GM23338 (cell line): ENCODE data around the gene GFAP. TPM values are rescaled to one million over a fixed set of nuclear protein-coding genes. Genes with fewer than 3 reads are reported as not detected.

ENCODE experiments used
- ATAC-seq: fragments of 200-7000 bp; cut with Tn5 transposase; 3 replicates; pipeline ENCODE4 v1.9.1; 2020
- DNase-seq: peaks from one replicate; pipeline ENCODE4 v3.0.0-alpha.2; 2015; ENCODE audit warnings: low spot score
- H2AFZ ChIP-seq: fragments of 200-600 bp; sonication (generic); 2 replicates; pipeline ENCODE4 v1.8.0; 2016; ENCODE audit warnings: antibody characterized with exemption, mild to moderate bottlenecking, moderate library complexity
- H3F3A ChIP-seq: fragments of 200-600 bp; sonication (generic); replicated peaks from 2 replicates; pipeline ENCODE4 v1.8.0; 2017; ENCODE audit warnings: antibody characterized with exemption, mixed run types, low read depth
- H3K27ac ChIP-seq: fragments of 200-600 bp; sonication (generic); 2 replicates; pipeline ENCODE4 v1.6.1; 2016; ENCODE audit warnings: low read depth
- H3K27me3 ChIP-seq: fragments of 200-600 bp; sonication (generic); 2 replicates; pipeline ENCODE4 v1.8.0; 2016; ENCODE audit warnings: mild to moderate bottlenecking, mixed run types, moderate library complexity; ENCODE audit not compliant: insufficient read depth
- H3K36me3 ChIP-seq: fragments of 200-600 bp; sonication (generic); 2 replicates; pipeline ENCODE4 v1.8.0; 2016; ENCODE audit warnings: mild to moderate bottlenecking; ENCODE audit not compliant: insufficient read depth
- H3K4me1 ChIP-seq: fragments of 200-600 bp; sonication (generic); 2 replicates; pipeline ENCODE4 v1.8.0; 2016; ENCODE audit warnings: mild to moderate bottlenecking, moderate library complexity; ENCODE audit not compliant: insufficient read depth
- H3K4me2 ChIP-seq: fragments of 200-600 bp; sonication (generic); 2 replicates; pipeline ENCODE4 v1.7.1; 2017; ENCODE audit warnings: mixed run types
- H3K4me3 ChIP-seq: fragments of 200-600 bp; sonication (generic); 2 replicates; pipeline ENCODE4 v1.6.1; 2016; ENCODE audit warnings: mixed run types
- H3K79me2 ChIP-seq: fragments of 200-600 bp; sonication (generic); replicated peaks from 2 replicates; pipeline ENCODE4 v1.8.0; 2017; ENCODE audit warnings: mild to moderate bottlenecking; ENCODE audit not compliant: insufficient read depth
- H3K9me2 ChIP-seq: fragments of 200-600 bp; sonication (generic); 2 replicates; pipeline ENCODE4 v1.8.0; 2017; ENCODE audit not compliant: insufficient read depth
- H4K20me1 ChIP-seq: fragments of 200-600 bp; sonication (generic); replicated peaks from 2 replicates; pipeline ENCODE4 v1.8.0; 2017; ENCODE audit warnings: mild to moderate bottlenecking; ENCODE audit not compliant: insufficient read depth
- H3K27ac Mint-ChIP-seq: 2 replicates; pipeline ENCODE4 v1.8.0; 2020; ENCODE audit warnings: inconsistent platforms, mild to moderate bottlenecking, moderate library complexity, mixed read lengths
- H3K27me3 Mint-ChIP-seq: 3 replicates; pipeline ENCODE4 v1.8.0; 2022; ENCODE audit warnings: low read depth, mild to moderate bottlenecking, moderate library complexity, mixed read lengths, inconsistent platforms; ENCODE audit not compliant: insufficient read depth, poor library complexity
- H3K36me3 Mint-ChIP-seq: 3 replicates; pipeline ENCODE4 v1.8.0; 2021; ENCODE audit warnings: low read depth, mild to moderate bottlenecking, inconsistent platforms, moderate library complexity, mixed read lengths
- H3K4me1 Mint-ChIP-seq: 3 replicates; pipeline ENCODE4 v1.8.0; 2020; ENCODE audit warnings: mild to moderate bottlenecking, inconsistent platforms, mixed read lengths
- H3K4me3 Mint-ChIP-seq: 3 replicates; pipeline ENCODE4 v1.8.0; 2021; ENCODE audit warnings: moderate library complexity, mild to moderate bottlenecking, inconsistent platforms, mixed read lengths
- H3K9me3 Mint-ChIP-seq: 3 replicates; pipeline ENCODE4 v1.8.0; 2020; ENCODE audit warnings: moderate library complexity, mild to moderate bottlenecking, inconsistent platforms, mixed read lengths
- CREB1 ChIP-seq: fragments of 250-450 bp; sonication (Bioruptor Pico); IDR thresholded peaks from 2 replicates; pipeline ENCODE4 v1.5.0; 2020; ENCODE audit warnings: low read depth, mild to moderate bottlenecking, moderate library complexity
- ETS1 ChIP-seq: IDR thresholded peaks from 2 replicates; pipeline ENCODE4 v1.6.1; 2016; ENCODE audit warnings: antibody characterized with exemption
- EZH2phosphoT487 ChIP-seq: fragments of 200-600 bp; sonication (generic); IDR thresholded peaks from one replicate; pipeline ENCODE4 v1.8.1; 2018; ENCODE audit warnings: antibody characterized with exemption; ENCODE audit not compliant: unreplicated experiment
- POLR2AphosphoS5 ChIP-seq: IDR thresholded peaks from 2 replicates; pipeline ENCODE4 v1.6.1; 2016; ENCODE audit warnings: antibody characterized with exemption, low read depth
- REST ChIP-seq: IDR thresholded peaks from one replicate; pipeline ENCODE4 v1.6.1; 2018; ENCODE audit warnings: antibody characterized with exemption; ENCODE audit not compliant: unreplicated experiment
- STAT1 ChIP-seq: IDR thresholded peaks from one replicate; pipeline ENCODE4 v1.6.1; 2016; ENCODE audit warnings: antibody characterized with exemption; ENCODE audit not compliant: unreplicated experiment
- microRNA-seq: library from miRNA; unstranded; fragments of <30 nt; microRNA quantifications from one replicate; pipeline ENCODE4, GENCODE V29; 2017
- polyA plus RNA-seq: library from polyadenylated mRNA; unstranded; fragments of >200 nt; fragmentation: Nextera tagmentation; extraction: Ambion mirVana; gene quantifications from 2 replicates; pipeline ENCODE4 v1.2.1, GENCODE V29; 2016
- small RNA-seq: library from RNA; depleted of rRNA; stranded (forward); fragments of <200 nt; gene quantifications from one replicate; pipeline ENCODE3, GENCODE V24; 2014; ENCODE audit warnings: low replicate concordance
- total RNA-seq: library from RNA; depleted of rRNA; stranded (reverse); fragments of >200 nt; shearing (Covaris generic); gene quantifications from 2 replicates; pipeline ENCODE4 v1.2.3, GENCODE V29; 2014; rRNA removed

The GFAP gene
- total and polyA plus RNA-seq, 2 experiments from 2014 or later: 0.15 to 5.1 TPM

GRCh38 chr17:44854192-44854591 is 61.1 kb downstream of the GFAP start:
- Histone ChIP-seq H4K20me1 (peaks cover 7% of the 10 kb centered on the region; the same call in 1 of the 2 replicates), H3K9me2 (no peaks in the 10 kb centered on the region), H3F3A (0 out of 2 replicates have a peak, but pooled peaks cover 7% of the 10 kb centered on the region), H3K79me2 (no peaks in the 10 kb centered on the region), H3K27ac (no peak overlapping the region), H3K4me1 (no peaks in the 10 kb centered on the region), H3K4me2 (no peak overlapping the region), H3K4me3 (no peak overlapping the region), H2AFZ (no peak overlapping the region), H3K36me3 (peaks cover 42% of the 10 kb centered on the region), H3K27me3 (no peaks in the 10 kb centered on the region)
- no peak for ATAC-seq
- H3K27me3 Mint-ChIP-seq: peaks cover 2% of the 10 kb centered on the region
- no peak overlapping the region for H3K27ac Mint-ChIP-seq
- no peaks in the 10 kb centered on the region for H3K9me3 Mint-ChIP-seq
- no peak for DNase-seq
- peaks cover under 1% of the 10 kb centered on the region; the same call in 1 of the 3 replicates for H3K4me1 Mint-ChIP-seq
- TF ChIP-seq REST (no peak), STAT1 (no peak), POLR2AphosphoS5 (no peak), CREB1 (CRISPR knock-in tag) (no peak), EZH2phosphoT487 (no peak), ETS1 (no peak)
- peaks cover 88% of the 10 kb centered on the region for H3K36me3 Mint-ChIP-seq
- no peak overlapping the region for H3K4me3 Mint-ChIP-seq

Small RNA genes within 50 kb of the gene (microRNA-seq; reads per million reads assigned to microRNA genes)
- 2.2 reads per million, percentile 2 among the genes with 10 or more reads in this experiment for gene MIR6783

Small RNA genes within 50 kb of the gene (small RNA-seq; reads per million reads assigned to genes)
- gene CCDC103 (not detected), gene MIR6783 (not detected), gene RN7SL405P (not detected)

Other genes starting within 250 kb of the GFAP start
- 29.8 and 35.2 TPM in 2 replicates for gene CCDC43, start 225.7 kb downstream of the GFAP start, total RNA-seq
- gene CCDC43, start 225.7 kb downstream of the GFAP start, polyA plus RNA-seq: 44.5 and 55.3 TPM in 2 replicates
- 13.0 and 16.4 TPM in 2 replicates for gene DBF4B, start 206.8 kb downstream of the GFAP start, total RNA-seq
- gene DBF4B, start 206.8 kb downstream of the GFAP start, polyA plus RNA-seq: 9.4 and 9.9 TPM in 2 replicates
- 4.4 and 4.7 TPM in 2 replicates for gene ADAM11, start 156.5 kb downstream of the GFAP start, total RNA-seq
- gene ADAM11, start 156.5 kb downstream of the GFAP start, polyA plus RNA-seq: 0.54 and 0.55 TPM in 2 replicates
- gene GJC1, start 85.2 kb downstream of the GFAP start, total RNA-seq: 87.8 and 99.2 TPM in 2 replicates
- 32.0 and 34.7 TPM in 2 replicates for gene GJC1, start 85.2 kb downstream of the GFAP start, polyA plus RNA-seq
- not detected in 2 replicates for gene HIGD1B, start 67.6 kb downstream of the GFAP start, total RNA-seq
- gene HIGD1B, start 67.6 kb downstream of the GFAP start, polyA plus RNA-seq: not detected in 2 replicates
- 196 and 203 TPM in 2 replicates for gene EFTUD2, start 16.1 kb downstream of the GFAP start, total RNA-seq
- 52.5 and 61.6 TPM in 2 replicates for gene EFTUD2, start 16.1 kb downstream of the GFAP start, polyA plus RNA-seq
- gene KIF18B, start 32.3 kb upstream of the GFAP start, total RNA-seq: 27.1 and 28.4 TPM in 2 replicates
- 13.5 and 14.1 TPM in 2 replicates for gene KIF18B, start 32.3 kb upstream of the GFAP start, polyA plus RNA-seq
- gene C1QL1, start 52.8 kb upstream of the GFAP start, total RNA-seq: 4.9 and 14.4 TPM in 2 replicates
- gene C1QL1, start 52.8 kb upstream of the GFAP start, polyA plus RNA-seq: 4.3 and 6.8 TPM in 2 replicates
- gene DCAKD, start 136.1 kb upstream of the GFAP start, total RNA-seq: 51.3 and 57.2 TPM in 2 replicates
- gene DCAKD, start 136.1 kb upstream of the GFAP start, polyA plus RNA-seq: 23.7 and 28.7 TPM in 2 replicates
- gene NMT1, start 145.8 kb upstream of the GFAP start, total RNA-seq: 80.9 and 95.6 TPM in 2 replicates
- 298 and 327 TPM in 2 replicates for gene NMT1, start 145.8 kb upstream of the GFAP start, polyA plus RNA-seq
- 15.9 and 32.1 TPM in 2 replicates for gene PLCD3, start 217.0 kb upstream of the GFAP start, total RNA-seq
- 3.0 and 5.7 TPM in 2 replicates for gene PLCD3, start 217.0 kb upstream of the GFAP start, polyA plus RNA-seq
- gene ACBD4, start 220.2 kb upstream of the GFAP start, total RNA-seq: 5.1 and 6.7 TPM in 2 replicates
- gene ACBD4, start 220.2 kb upstream of the GFAP start, polyA plus RNA-seq: 4.5 and 5.1 TPM in 2 replicates
- gene HEXIM1, start 233.0 kb upstream of the GFAP start, total RNA-seq: 10.9 and 11.9 TPM in 2 replicates
- gene HEXIM1, start 233.0 kb upstream of the GFAP start, polyA plus RNA-seq: 9.2 and 9.7 TPM in 2 replicates
- 9.0 and 9.8 TPM in 2 replicates for gene HEXIM2, start 246.4 kb upstream of the GFAP start, total RNA-seq
- 9.5 and 12.4 TPM in 2 replicates for gene HEXIM2, start 246.4 kb upstream of the GFAP start, polyA plus RNA-seq